A549 (cell line): Measurements from ENCODE around the gene BRSK2. TPM values are rescaled to one million over a fixed set of nuclear protein-coding genes. Genes with fewer than 3 reads are reported as not detected.
"Not testable (repeated sequence)": the region's sequence is repeated elsewhere in the genome, so short reads cannot be mapped to it uniquely, and the experiment has no call there.

Source experiments
- ATAC-seq, 2 experiments: fragments of 200-7000 bp in 1 of 2; fragments of >200 bp in 1 of 2; cut with Nextera tagmentation in 1 of 2; cut with Tn5 transposase in 1 of 2; 3 replicates each; pipeline versions ENCODE4 v1.8.0 to v1.9.1; 2018 to 2020; ENCODE audit warnings: mild to moderate bottlenecking in 1 of 2, moderate library complexity in 1 of 2
- CTCF ChIA-PET: fragments of 300-600 bp; sonication (Branson Sonifier 250); formaldehyde crosslinking; extraction: SDS; loops from one replicate; lab custom pipeline; 2021; ENCODE audit warnings: antibody characterized with exemption, inconsistent platforms; lab: Yijun Ruan, JAX
- POLR2A ChIA-PET: fragments of 350-600 bp; formaldehyde crosslinking; extraction: SDS; loops from one replicate; lab custom pipeline; 2021; ENCODE audit warnings: antibody characterized with exemption, inconsistent platforms; lab: Yijun Ruan, JAX
- DNase-seq, 2 experiments: peaks; one replicate each; pipeline versions ENCODE4 v3.0.0 to v3.0.0-alpha.2; 2011 to 2016; ENCODE audit warnings: low read depth in 1 of 2, low spot score in 1 of 2
- FAIRE-seq: peaks from 2 replicates; lab custom pipeline; 2011; peaks lifted over from hg19 to GRCh38; lab: Jason Lieb, UNC
- H3K27ac ChIP-seq, 2 experiments: fragments of >200 bp; sonication (Bioruptor Twin); formaldehyde crosslinking; 3 replicates each; pipeline ENCODE4 v1.5.1; 2016 to 2017
- H3K4me1 ChIP-seq: fragments of >200 bp; sonication (Bioruptor Twin); formaldehyde crosslinking; 3 replicates; pipeline ENCODE4 v1.6.1; 2016
- H3K4me2 ChIP-seq: fragments of >200 bp; sonication (Bioruptor Twin); formaldehyde crosslinking; 3 replicates; pipeline ENCODE4 v1.6.1; 2016
- H3K4me3 ChIP-seq: fragments of >200 bp; sonication (Bioruptor Twin); formaldehyde crosslinking; 3 replicates; pipeline ENCODE4 v1.5.1; 2016
- H3K9me3 ChIP-seq: fragments of >200 bp; sonication (Bioruptor Twin); formaldehyde crosslinking; 3 replicates; pipeline ENCODE4 v1.6.1; 2016
- CBX2 ChIP-seq: fragments of 200-600 bp; sonication (generic); IDR thresholded peaks from 2 replicates; pipeline ENCODE4 v1.6.1; 2016; ENCODE audit warnings: low read depth, mild to moderate bottlenecking, borderline replicate concordance
- CTCF ChIP-seq: fragments of >200 bp; sonication (Bioruptor Twin); formaldehyde crosslinking; IDR thresholded peaks from 3 replicates; pipeline ENCODE4 v1.5.1; 2016
- EHF ChIP-seq: fragments of 250-450 bp; sonication (Bioruptor Pico); IDR thresholded peaks from 2 replicates; pipeline ENCODE4 v1.5.0; 2020; ENCODE audit warnings: mild to moderate bottlenecking
- EP300 ChIP-seq, 2 experiments: fragments of >200 bp; sonication (Bioruptor Twin); formaldehyde crosslinking; IDR thresholded peaks; 2 replicates in 1 of 2; 3 replicates in 1 of 2; pipeline ENCODE4 v1.6.1; 2016 to 2017
- ESRRA ChIP-seq: fragments of 150-350 bp; IDR thresholded peaks from 2 replicates; pipeline ENCODE4 v1.6.1; 2014; ENCODE audit warnings: mild to moderate bottlenecking, low read length, borderline replicate concordance
- GATA3 ChIP-seq: IDR thresholded peaks from 2 replicates; pipeline ENCODE4 v1.6.1; 2012; ENCODE audit warnings: borderline replicate concordance
- HES2 ChIP-seq: fragments of >200 bp; sonication (Bioruptor Twin); formaldehyde crosslinking; IDR thresholded peaks from 2 replicates; pipeline ENCODE4 v1.6.1; 2016
- HOXB13 ChIP-seq: fragments of 250-450 bp; sonication (Bioruptor Pico); IDR thresholded peaks from 2 replicates; pipeline ENCODE4 v1.5.0; 2020; ENCODE audit warnings: low read depth, mild to moderate bottlenecking, moderate library complexity
- JUN ChIP-seq, 2 experiments: fragments of >200 bp; sonication (Bioruptor Twin); formaldehyde crosslinking; IDR thresholded peaks; 2 replicates in 1 of 2; 3 replicates in 1 of 2; pipeline ENCODE4 v1.6.1; 2016 to 2017
- NR3C1 ChIP-seq: fragments of >200 bp; sonication (Bioruptor Twin); formaldehyde crosslinking; IDR thresholded peaks from 3 replicates; pipeline ENCODE4 v1.6.1; 2017
- PHF8 ChIP-seq: fragments of 200-600 bp; sonication (generic); IDR thresholded peaks from 2 replicates; pipeline ENCODE4 v1.6.1; 2016; ENCODE audit warnings: low read depth, mild to moderate bottlenecking, antibody characterized with exemption, moderate library complexity, borderline replicate concordance
- RAD21 ChIP-seq, 2 experiments: fragments of >200 bp in 1 of 2; sonication (Bioruptor Twin) in 1 of 2; formaldehyde crosslinking in 1 of 2; IDR thresholded peaks in 1 of 2; conservative IDR thresholded peaks in 1 of 2; 2 replicates in 1 of 2; 3 replicates in 1 of 2; pipeline ENCODE4 v1.6.1; 2012 to 2018; ENCODE audit warnings: inconsistent platforms in 1 of 2
- RARB ChIP-seq: fragments of 250-450 bp; sonication (Bioruptor Pico); IDR thresholded peaks from 2 replicates; pipeline ENCODE4 v1.8.0; 2021; ENCODE audit warnings: mild to moderate bottlenecking, moderate library complexity
- RCOR1 ChIP-seq: fragments of 150-350 bp; IDR thresholded peaks from 2 replicates; pipeline ENCODE4 v1.6.1; 2014; ENCODE audit warnings: antibody characterized with exemption, low read length, low read depth
- SMC3 ChIP-seq: fragments of >200 bp; sonication (Bioruptor Twin); formaldehyde crosslinking; IDR thresholded peaks from 3 replicates; pipeline ENCODE4 v1.6.1; 2018; ENCODE audit warnings: inconsistent platforms
- TFCP2L1 ChIP-seq: fragments of 250-450 bp; sonication (Bioruptor Pico); IDR thresholded peaks from 2 replicates; pipeline ENCODE4 v1.5.0; 2021; ENCODE audit warnings: mild to moderate bottlenecking
- ZC3H11A ChIP-seq: fragments of 450-650 bp; IDR thresholded peaks from 2 replicates; pipeline ENCODE4 v1.6.1; 2014; ENCODE audit warnings: antibody characterized with exemption, mild to moderate bottlenecking
- ZNF302 ChIP-seq: fragments of 250-450 bp; sonication (Bioruptor Pico); IDR thresholded peaks from 2 replicates; pipeline ENCODE4 v1.9.0; 2021; ENCODE audit warnings: inconsistent platforms, mild to moderate bottlenecking, moderate library complexity
- WGBS: methylation state at CpG from one replicate; pipeline ENCODE4 v1.1.6; 2017; ENCODE audit errors: missing lambda C conversion rate; 5-methylcytosine and 5-hydroxymethylcytosine counted together
- polyA plus RNA-seq, 4 experiments: library from polyadenylated mRNA; depleted of rRNA in 3 of 4; stranded (reverse); fragments of >200 nt; fragmentation: RNase III in 1 of 4; extraction: RNeasy Plus Mini Kit Qiagen cat#74134 plus additional on column Dnase treatment in 1 of 4; gene quantifications; 2 replicates in 3 of 4; 3 replicates in 1 of 4; pipeline ENCODE4 v1.2.3, GENCODE V29; 2011 to 2017

Gene BRSK2
- polyA plus RNA-seq, 2 of the 4 experiments (the other 2 are of a cell fraction), result 3.8 to 10.1 TPM

- WGBS, result 82% methylated on average over 26 of the region's 26 CpGs
- Histone ChIP-seq H3K4me2 (no peak overlapping the region), H3K27ac (no peak overlapping the region), H3K4me3 (no peak overlapping the region), H3K4me1 (no peaks in the 10 kb centered on the region), H3K9me3 (no peaks in the 10 kb centered on the region)
- TF ChIP-seq HOXB13 (no peak), ZNF302 (CRISPR knock-in tag) (no peak), NR3C1 (no peak), JUN (IDR thresholded peaks at IDR 0.05) (no peak), SMC3 (no peak), EHF (CRISPR knock-in tag) (no peak)
- ChIA-PET CTCF (no interaction called here), POLR2A (no interaction called here)
- DNase-seq (no peak), FAIRE-seq (no peak), ATAC-seq (no peak)
Measured at GRCh38 chr11:1344056-1344635, 45.6 kb upstream of the BRSK2 start.

- FAIRE-seq, result no peak
- ATAC-seq, result no peak
Measured at GRCh38 chr11:1345737-1346513, 43.8 kb upstream of the BRSK2 start.

GRCh38 chr11:1346669-1347390 lies 42.9 kb upstream of the BRSK2 start:
- WGBS, result 85% methylated on average over 24 of the region's 28 CpGs
- H3K27ac ChIP-seq, result no peak overlapping the region
- CTCF ChIA-PET, result no interaction called here
- FAIRE-seq, result no peak
- no peaks in the 10 kb centered on the region for H3K9me3 ChIP-seq
- DNase-seq, result no peak
- ATAC-seq, result no peak
- TF ChIP-seq RCOR1 (no peak), CBX2 (no peak), CTCF (no peak), PHF8 (no peak), HES2 (no peak), ESRRA (no peak), ZC3H11A (no peak), GATA3 (no peak), RAD21 (conservative IDR thresholded peaks at IDR 0.05 in 1 of 2, IDR thresholded peaks at IDR 0.05 in 1 of 2) (no peak), RARB (CRISPR knock-in tag) (no peak), ZNF302 (CRISPR knock-in tag) (no peak)
- H3K4me3 ChIP-seq, result no peak overlapping the region
- H3K4me2 ChIP-seq, result no peak overlapping the region
- POLR2A ChIA-PET, result no interaction called here
- H3K4me1 ChIP-seq, result no peaks in the 10 kb centered on the region

More at GRCh38 chr11:1345737-1346513, 43.8 kb upstream of the BRSK2 start:
- POLR2A ChIA-PET, result no interaction called here
- 67% methylated on average over 22 of the region's 28 CpGs for WGBS
- no peak for DNase-seq
- CTCF ChIA-PET, result no interaction called here
- no peak overlapping the region for H3K27ac ChIP-seq
- H3K4me1 ChIP-seq, result no peaks in the 10 kb centered on the region
- H3K4me2 ChIP-seq, result no peak overlapping the region
- H3K4me3 ChIP-seq, result no peak overlapping the region
- no peaks in the 10 kb centered on the region for H3K9me3 ChIP-seq
- TF ChIP-seq EP300 (IDR thresholded peaks at IDR 0.05) (no peak), TFCP2L1 (CRISPR knock-in tag) (no peak), RCOR1 (no peak), RAD21 (conservative IDR thresholded peaks at IDR 0.05 in 1 of 2, IDR thresholded peaks at IDR 0.05 in 1 of 2) (no peak), PHF8 (no peak)

- DNase-seq, CTCF ChIA-PET, H3K9me3 ChIP-seq, H3K27ac ChIP-seq, H3K4me1 ChIP-seq, ATAC-seq, H3K4me3 ChIP-seq, FAIRE-seq, POLR2A ChIA-PET, H3K4me2 ChIP-seq: not testable (repeated sequence)
- 87% methylated on average over 15 of the region's 18 CpGs for WGBS
Measured at GRCh38 chr11:1347411-1347999, 42.2 kb upstream of the BRSK2 start.
